GM21786 (cell line): Measurements from ENCODE around the gene TNFRSF12A.

ENCODE experiments used
- ATAC-seq: cut with Tn5 transposase; IDR thresholded peaks from one replicate; pipeline ENCODE4 v1.9.1; 2021; ENCODE audit not compliant: unreplicated experiment

The TNFRSF12A gene

DNA sequence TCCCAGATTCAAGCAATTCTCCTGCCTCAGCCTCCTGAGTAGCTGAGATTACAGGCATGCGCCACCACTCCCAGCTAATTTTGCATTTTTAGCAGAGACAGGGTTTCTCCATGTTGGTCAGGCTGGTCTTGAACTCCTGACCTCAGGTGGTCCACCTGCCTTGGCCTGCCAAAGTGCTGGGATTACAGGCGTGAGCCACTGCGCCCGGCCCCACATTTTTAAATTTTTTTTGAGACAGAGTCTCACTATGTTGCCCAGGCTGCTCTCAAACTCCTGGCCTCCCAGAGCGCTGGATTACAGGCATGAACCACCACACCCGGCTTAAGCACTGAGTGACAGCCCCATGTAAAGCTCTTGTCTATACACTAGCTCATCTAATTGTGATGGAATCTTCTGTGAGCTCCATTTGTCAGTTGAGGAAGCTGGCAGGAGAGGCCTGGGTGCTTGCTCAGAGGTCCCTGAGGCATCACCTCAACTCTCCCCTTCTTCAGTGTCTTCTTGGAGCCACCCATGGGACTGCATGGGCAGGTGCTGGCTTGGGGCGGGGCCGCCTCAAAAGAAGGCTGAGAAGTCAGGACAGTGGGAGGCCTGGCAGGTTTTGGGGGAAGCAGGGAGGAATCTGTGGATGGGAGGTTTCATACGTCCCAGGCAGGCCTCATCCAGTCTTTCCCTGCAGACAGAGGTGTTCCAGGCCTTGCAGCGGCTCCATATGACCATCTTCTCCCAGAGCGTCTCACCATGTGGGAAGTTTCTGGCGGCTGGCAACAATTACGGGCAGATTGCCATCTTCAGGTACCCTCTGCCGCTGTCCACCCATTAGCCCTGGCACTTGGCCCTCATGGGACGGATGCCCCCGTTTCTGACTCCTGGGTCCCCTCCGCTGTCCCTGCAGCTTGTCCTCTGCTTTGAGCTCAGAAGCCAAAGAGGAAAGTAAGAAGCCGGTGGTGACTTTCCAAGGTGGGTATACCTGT lies 5.1 kb downstream of the TNFRSF12A start:
- ATAC-seq = no peak

GRCh38 chr16:3026003-3026378 lies 5.8 kb downstream of the TNFRSF12A start:
- ATAC-seq = no peak

GRCh38 chr16:3026609-3027488 lies 6.7 kb downstream of the TNFRSF12A start:
- ATAC-seq = no peak

DNA sequence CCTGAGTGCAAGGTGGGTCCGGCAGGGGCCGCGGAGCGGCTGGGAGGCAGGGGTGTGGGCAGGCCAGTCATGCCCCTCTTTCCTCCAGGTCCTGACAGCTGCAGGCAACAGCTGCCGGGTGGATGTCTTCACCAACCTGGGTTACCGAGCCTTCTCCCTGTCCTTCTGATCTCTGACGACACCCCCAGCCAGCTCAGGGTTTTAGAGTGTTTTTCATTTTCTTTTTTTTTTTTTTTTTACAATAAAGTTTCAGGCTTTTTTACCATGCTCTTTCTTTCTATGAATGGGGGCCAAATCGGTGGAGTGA lies 7.3 kb downstream of the TNFRSF12A start:
- ATAC-seq = no peak

- ATAC-seq = no peak
These were observed 8.0 kb downstream of the TNFRSF12A start for GRCh38 chr16:3027983-3028715.

DNA sequence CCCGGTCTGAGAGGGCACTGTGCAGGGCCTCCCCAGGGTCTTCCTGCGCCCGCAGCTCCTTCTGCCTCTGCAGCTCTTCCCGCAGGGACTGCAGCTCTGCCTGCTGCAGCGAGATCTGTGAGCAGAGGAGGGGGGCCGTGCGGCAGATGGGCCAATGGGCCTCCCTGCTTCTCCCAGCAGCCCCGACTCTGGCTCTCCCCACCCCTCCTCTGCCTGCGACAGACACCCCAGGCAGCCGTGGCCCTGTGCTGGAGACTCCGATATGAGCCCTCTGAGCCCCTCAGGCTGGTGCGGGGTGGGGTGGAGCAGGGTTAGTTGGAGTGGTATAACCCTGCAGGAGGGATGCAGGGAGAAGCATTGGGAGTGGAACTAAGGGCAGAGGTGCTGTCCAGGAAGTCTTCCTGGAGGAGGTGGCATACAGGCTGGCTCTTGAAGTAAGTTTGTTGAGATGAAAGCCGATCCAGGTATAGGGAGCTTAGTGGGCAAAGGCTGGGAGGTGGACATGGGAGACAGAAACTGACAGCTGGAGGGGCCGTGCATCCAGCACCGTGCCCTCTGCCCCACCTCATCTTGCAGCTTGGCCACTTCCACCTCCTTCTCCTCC lies 8.7 kb downstream of the TNFRSF12A start:
- ATAC-seq = no peak

DNA sequence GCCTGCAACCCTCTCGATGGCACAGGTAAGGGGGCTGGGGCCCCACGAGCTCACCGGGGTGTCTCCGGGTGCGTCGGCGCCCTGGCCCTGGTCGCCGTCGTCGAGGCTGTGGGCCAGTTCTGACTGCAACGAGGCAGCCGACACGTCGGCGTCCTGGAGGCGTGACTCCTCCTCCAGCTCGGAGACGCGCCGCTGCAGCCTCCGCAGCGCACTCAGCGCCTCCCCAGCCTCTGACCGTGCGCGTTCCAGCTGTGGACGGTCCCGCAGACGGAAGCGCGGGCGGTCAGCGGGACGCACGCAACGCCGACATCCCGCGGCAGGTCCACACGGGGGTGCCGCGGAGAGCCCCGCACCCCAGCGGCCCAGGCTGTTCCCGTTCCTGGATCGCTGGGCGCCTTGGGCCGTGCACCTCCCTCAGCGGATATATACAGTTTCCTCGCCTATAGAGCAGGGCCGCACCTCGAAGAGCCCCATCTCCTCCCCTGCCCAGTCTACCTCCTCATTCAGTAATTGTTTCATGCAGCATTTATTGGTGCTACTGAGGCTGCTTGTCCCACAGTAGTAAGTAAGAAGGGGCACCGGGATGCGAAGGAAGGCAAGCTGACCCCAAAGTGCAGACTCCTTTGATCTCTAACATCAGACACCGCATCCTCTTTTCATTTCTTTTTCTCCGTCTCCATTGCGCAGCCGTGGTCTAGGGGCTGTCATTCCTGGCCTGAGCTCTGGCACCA lies 9.5 kb downstream of the TNFRSF12A start:
- no peak for ATAC-seq

DNA sequence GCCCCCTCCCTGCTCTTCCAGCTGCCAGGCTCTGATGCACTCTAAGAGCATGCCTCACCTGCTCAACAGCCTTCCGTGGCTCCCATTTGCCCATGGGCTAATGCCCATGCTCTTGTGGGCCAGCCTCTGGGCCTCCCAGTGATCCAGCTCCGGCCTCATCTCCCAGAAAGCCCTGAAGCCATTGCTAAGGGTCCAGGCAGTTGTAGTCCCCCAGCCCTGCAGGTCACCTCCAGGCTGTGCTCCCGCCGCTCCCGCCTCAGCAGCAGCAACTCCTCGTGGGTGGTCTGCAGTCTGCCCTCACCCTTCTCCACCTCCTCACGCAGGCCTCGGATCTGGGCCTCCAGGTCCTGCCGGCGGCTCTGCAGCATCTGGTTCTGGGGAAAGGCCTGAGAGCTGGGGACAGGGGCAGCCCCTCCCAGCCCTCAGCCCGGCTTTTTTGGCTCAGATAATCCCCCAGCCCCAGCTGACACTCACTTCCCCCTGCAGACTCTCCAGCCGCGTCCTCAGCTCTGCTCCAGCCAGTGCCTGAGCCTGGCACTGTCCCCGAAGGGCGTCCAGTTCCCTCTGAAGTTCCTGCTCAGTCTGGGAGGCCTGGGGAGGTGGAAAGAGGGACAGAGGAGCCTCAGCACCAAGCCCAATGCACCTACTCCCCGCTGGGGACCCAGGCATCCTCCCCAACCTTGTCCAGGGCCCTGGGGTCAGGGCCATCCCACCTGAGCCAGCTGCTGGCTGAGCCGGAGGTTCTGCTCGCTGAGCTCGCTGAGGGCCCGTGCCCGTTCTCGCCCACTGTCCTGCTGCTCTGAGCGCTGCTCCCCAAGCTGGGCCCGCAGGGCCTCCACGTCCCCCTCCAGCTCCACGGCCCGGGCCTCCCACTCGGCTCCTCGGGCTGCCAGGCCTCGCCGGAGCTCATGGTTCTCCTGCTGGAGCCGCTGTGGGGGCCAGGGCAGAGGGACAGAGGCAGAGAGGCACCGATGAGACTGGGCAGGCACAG lies 10.3 kb downstream of the TNFRSF12A start:
- no peak for ATAC-seq

- ATAC-seq = no peak
These were observed 12.5 kb downstream of the TNFRSF12A start for GRCh38 chr16:3032624-3033023.

- ATAC-seq = no peak
These were observed 15.3 kb downstream of the TNFRSF12A start for GRCh38 chr16:3035289-3035971.

GRCh38 chr16:3035972-3036725 lies 16.0 kb downstream of the TNFRSF12A start:
- no peak for ATAC-seq

- ATAC-seq = no peak
These were observed 16.7 kb downstream of the TNFRSF12A start, which contains the start of gene BICDL2 for GRCh38 chr16:3036726-3037315. Gene BICDL2, minus strand, starts transcription at chr16:3036944. Its CDS starts 1,448 bp downstream, at chr16:3035496.

DNA sequence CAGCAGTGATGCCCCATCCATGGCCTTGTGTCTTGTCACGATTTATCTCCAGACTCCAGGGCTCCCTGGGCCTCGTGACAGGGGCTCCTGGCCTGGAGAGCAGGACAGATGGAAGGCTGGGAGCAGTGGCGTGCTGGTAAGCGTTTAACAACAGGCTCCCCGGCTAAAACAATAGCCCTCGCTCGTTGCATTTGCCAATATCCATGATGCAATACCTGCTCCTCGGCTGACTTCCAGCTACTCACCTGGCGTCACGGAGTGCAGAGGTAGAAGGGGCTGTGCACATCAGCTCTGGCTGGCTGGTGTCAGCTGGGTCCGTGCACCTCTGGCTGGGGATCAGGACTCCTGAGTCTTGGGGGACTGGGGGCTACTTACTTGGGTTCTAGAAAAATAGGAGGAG lies 18.1 kb downstream of the TNFRSF12A start:
- ATAC-seq = no peak

DNA sequence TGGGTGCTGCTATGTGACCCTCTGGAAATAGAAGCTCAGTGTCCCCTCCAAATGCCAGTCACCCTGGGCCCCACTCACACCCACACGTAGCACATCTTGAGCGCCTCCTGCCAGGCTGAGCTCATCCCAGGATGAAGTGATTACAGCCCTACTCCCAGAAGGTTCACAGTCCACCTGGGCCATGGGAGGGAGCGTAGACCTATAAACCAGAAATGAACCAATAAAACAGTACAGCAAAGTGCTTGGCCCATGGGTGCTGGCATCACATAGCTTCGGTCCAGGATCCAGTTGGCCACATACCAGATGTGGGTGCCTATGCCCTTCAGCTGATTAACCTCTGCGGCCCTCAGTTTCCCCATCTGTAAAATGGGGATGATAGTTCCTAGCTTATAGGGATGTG lies 18.7 kb downstream of the TNFRSF12A start:
- ATAC-seq = no peak

DNA sequence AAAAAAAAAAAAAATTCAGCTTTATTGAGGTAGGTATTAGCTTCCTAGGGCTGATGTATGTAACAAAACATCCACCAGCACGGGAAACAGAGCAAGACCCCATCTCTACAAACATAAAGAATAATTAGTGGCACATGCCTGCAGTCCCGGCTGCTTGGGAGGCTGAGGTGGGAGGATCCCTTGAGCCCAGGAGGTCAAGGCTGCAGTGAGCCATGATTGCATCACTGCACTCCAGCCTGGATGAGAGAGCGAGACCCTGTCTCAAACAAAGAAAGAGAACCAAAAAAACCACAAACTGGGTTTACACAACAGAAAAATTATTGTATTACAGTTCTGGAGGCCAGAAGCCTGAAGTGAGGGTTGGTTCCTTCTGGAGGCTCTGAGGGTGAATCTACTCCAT lies 22.2 kb downstream of the TNFRSF12A start:
- no peak for ATAC-seq

DNA sequence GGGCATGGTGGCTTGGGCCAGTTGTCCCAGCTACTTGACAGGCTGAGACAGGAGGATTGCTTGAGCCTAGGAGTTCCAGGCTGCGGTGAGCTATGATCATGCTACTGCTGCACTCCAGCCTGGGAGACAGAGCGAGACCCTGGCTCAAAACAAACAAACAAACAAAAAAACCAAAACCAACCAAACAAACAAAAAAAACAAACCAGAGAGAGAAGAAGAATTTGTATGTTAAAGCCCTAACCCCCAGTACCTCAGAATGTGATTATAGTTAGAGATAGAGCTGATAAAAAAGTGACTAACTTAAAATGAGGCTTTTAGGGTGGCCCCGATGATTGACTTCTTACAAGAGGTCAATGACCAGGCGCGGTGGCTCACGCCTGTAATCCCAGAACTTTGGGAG lies 24.5 kb downstream of the TNFRSF12A start:
- no peak for ATAC-seq
